Keratinocyte (primary cell): Measurements from ENCODE around the gene ATP6V1G3. TPM values are rescaled to one million over a fixed set of nuclear protein-coding genes. Genes with fewer than 3 reads are reported as not detected.

Experiments
- polyA plus RNA-seq, 5 experiments: library from polyadenylated mRNA; depleted of rRNA in 3 of 5; stranded (reverse) in 3 of 5; stranded (forward) in 1 of 5; unstranded in 1 of 5; fragments of >200 nt; gene quantifications; 1 replicate in 1 of 5; 2 replicates in 3 of 5; 3 replicates in 1 of 5; pipeline versions ENCODE4 v1.2.1 to v1.2.3, GENCODE V29; 2011 to 2012; ENCODE audit warnings: missing spikeins in 2 of 5, low read depth in 1 of 5, low replicate concordance in 1 of 5

The ATP6V1G3 gene
- polyA plus RNA-seq, 1 donor (not counting 4 experiments of a cell fraction or from before 2014, with no cell fraction given) = not detected

Other genes starting within 250 kb of the ATP6V1G3 start
- gene PTPRC, start 98.4 kb upstream of the ATP6V1G3 start, polyA plus RNA-seq = 0.37 TPM in 1 of 3 replicates, not detected in the others